ENCODE measurements around the gene LCN6. TPM values are rescaled to one million over a fixed set of nuclear protein-coding genes. Genes with fewer than 3 reads are reported as not detected.
"Not testable (repeated sequence)": the region's sequence is repeated elsewhere in the genome, so short reads cannot be mapped to it uniquely, and the experiment has no call there.

The LCN6 gene
- polyA plus RNA-seq, 3 donors from 2014 or later, result not detected

- not testable (repeated sequence) for H3K27ac Mint-ChIP-seq; H3K27me3 Mint-ChIP-seq (ENCODE audit: low read depth in 3 of 3); H3K36me3 Mint-ChIP-seq; H3K9me3 Mint-ChIP-seq; H3K4me3 Mint-ChIP-seq; DNase-seq; H3K4me1 Mint-ChIP-seq
These were observed 12.7 kb upstream of the LCN6 start for GRCh38 chr9:136760834-136761544.

DNA sequence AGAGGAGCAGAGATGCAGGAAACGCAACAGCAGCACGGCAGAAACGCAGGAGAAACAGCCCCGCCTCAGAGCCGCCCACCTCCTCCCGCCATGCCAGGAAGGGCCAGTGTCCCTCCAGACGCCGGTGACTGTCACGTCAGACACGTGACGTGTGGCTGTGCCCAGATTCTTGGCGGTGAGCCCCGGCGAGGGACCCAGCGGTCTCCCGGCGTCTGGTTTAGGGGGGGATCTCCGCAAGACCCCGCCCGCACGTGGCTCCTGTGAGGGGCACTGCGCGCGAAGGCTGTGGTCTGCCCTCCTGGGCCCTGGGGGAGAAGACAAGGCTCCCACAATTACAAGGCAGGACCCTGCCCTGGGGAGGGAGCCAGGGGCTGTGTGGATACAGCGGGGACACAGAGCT, 12.1 kb upstream of the LCN6 start:
- no peak overlapping the region for H3K27ac Mint-ChIP-seq
- peaks cover 0 to 8% (median 0%) of the 10 kb centered on the region in 6 donors for H3K9me3 Mint-ChIP-seq
- H3K4me3 Mint-ChIP-seq, result no peak overlapping the region
- peaks cover 0 to 5% (median 0%) of the 10 kb centered on the region in 3 donors for H3K27me3 Mint-ChIP-seq (ENCODE audit: low read depth in 3 of 3)
- H3K36me3 Mint-ChIP-seq, result no peaks in the 10 kb centered on the region
- DNase-seq, result no peak
- H3K4me1 Mint-ChIP-seq, result no peaks in the 10 kb centered on the region

- no peaks in the 10 kb centered on the region for H3K36me3 Mint-ChIP-seq
- no peaks in the 10 kb centered on the region for H3K4me1 Mint-ChIP-seq
- peaks cover 0 to 9% (median 0%) of the 10 kb centered on the region in 6 donors for H3K9me3 Mint-ChIP-seq
- no peak for DNase-seq
- H3K27ac Mint-ChIP-seq, result no peak overlapping the region
- no peak overlapping the region for H3K4me3 Mint-ChIP-seq
- H3K27me3 Mint-ChIP-seq (ENCODE audit: low read depth in 3 of 3), result peaks cover 0 to 5% (median 0%) of the 10 kb centered on the region in 3 donors
These were observed 11.4 kb upstream of the LCN6 start for GRCh38 chr9:136759436-136760325.

GRCh38 chr9:136759001-136759400, 10.7 kb upstream of the LCN6 start:
- Mint-ChIP-seq H3K9me3 (peaks cover 0 to 9% (median 0%) of the 10 kb centered on the region in 6 donors), H3K4me1 (no peaks in the 10 kb centered on the region), H3K27me3 (ENCODE audit: low read depth in 3 of 3) (peaks cover 0 to 5% (median 0%) of the 10 kb centered on the region in 3 donors), H3K36me3 (no peaks in the 10 kb centered on the region), H3K27ac (no peak overlapping the region), H3K4me3 (no peak overlapping the region)
- DNase-seq, result no peak

DNA sequence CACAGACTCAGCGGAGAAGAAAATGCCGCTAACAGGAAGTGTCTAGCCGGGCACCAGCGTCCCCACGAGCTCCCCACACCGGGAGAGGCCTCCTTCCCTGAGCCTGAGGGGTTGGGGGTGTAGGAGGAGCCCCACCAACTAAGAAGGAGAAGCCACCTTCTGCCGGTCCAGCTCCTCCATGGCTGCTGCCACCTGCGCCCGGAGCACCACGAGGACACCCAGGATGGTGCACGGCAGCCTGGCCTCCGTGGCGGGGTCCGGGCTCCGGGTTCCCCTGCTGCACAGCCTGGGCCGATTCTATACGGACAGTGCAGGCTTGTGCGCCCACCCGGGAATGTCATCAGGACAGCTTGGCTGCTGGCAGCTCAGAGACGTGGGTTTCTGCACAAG, 9.4 kb upstream of the LCN6 start:
- Mint-ChIP-seq H3K36me3 (peaks cover 0 to 2% (median 0%) of the 10 kb centered on the region in 3 donors), H3K9me3 (peaks cover 0 to 9% (median under 1%) of the 10 kb centered on the region in 6 donors), H3K4me3 (no peak overlapping the region), H3K4me1 (no peaks in the 10 kb centered on the region), H3K27ac (no peak overlapping the region), H3K27me3 (ENCODE audit: low read depth in 3 of 3) (peaks cover 0 to 7% (median 0%) of the 10 kb centered on the region in 3 donors)
- no peak for DNase-seq

- H3K36me3 Mint-ChIP-seq, result peaks cover 0 to 6% (median 0%) of the 10 kb centered on the region in 3 donors
- DNase-seq, result no peak
- H3K27me3 Mint-ChIP-seq (ENCODE audit: low read depth in 3 of 3), result peaks cover 0 to 7% (median 0%) of the 10 kb centered on the region in 3 donors
- no peak overlapping the region for H3K27ac Mint-ChIP-seq
- no peaks in the 10 kb centered on the region for H3K4me1 Mint-ChIP-seq
- no peak overlapping the region for H3K4me3 Mint-ChIP-seq
- H3K9me3 Mint-ChIP-seq, result peaks cover 0 to 10% (median 4%) of the 10 kb centered on the region in 6 donors
These were observed 9.0 kb upstream of the LCN6 start for GRCh38 chr9:136757328-136757727.

DNA sequence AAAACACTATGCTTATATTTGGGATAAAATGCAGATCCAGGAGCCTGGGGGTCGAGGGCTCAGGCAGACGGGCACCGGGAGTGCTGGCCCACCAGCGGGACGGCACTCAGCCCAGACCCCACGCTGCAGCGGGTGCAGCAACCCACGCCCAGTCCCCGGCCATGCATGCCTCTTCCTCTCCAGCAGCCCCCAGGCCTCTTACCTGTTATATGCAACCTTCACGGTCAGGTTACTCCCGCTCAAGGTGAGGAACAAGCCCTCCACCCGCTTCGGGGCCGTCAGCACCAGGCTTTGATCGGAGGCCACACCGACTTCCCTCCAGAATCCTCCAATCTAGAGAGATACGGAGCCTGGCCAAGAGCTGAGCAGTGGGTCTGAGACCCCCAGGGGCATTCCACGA, 8.5 kb upstream of the LCN6 start:
- Mint-ChIP-seq H3K36me3 (peaks cover 0 to 9% (median 0%) of the 10 kb centered on the region in 3 donors), H3K9me3 (peaks cover 0 to 15% (median 6%) of the 10 kb centered on the region in 6 donors), H3K4me3 (no peak overlapping the region), H3K27me3 (ENCODE audit: low read depth in 3 of 3) (peaks cover 0 to 7% (median 2%) of the 10 kb centered on the region in 3 donors), H3K4me1 (no peaks in the 10 kb centered on the region), H3K27ac (no peak overlapping the region)
- no peak for DNase-seq

DNA sequence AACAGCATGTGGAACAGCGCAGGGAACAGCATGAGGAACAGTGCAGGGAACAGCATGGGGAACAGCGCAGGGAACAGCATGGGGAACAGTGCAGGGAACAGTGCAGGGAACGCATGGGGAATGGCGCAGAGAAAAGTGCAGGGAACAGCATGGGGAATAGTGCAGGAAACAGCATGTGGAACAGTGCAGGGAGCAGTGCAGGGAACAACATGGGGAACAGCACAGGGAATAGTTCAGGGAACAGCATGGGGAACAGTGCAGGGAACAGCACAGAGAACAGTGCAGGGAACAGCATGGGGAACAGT, 7.8 kb upstream of the LCN6 start:
- Mint-ChIP-seq H3K4me3 (no peak overlapping the region), H3K27me3 (ENCODE audit: low read depth in 3 of 3) (peaks cover 0 to 7% (median 3%) of the 10 kb centered on the region in 3 donors), H3K4me1 (no peaks in the 10 kb centered on the region), H3K36me3 (peaks cover 0 to 12% (median 0%) of the 10 kb centered on the region in 3 donors), H3K9me3 (peaks cover 0 to 18% (median 10%) of the 10 kb centered on the region in 6 donors), H3K27ac (no peak overlapping the region)
- DNase-seq, result no peak

GRCh38 chr9:136755302-136756133, 7.2 kb upstream of the LCN6 start:
- H3K4me1 Mint-ChIP-seq; DNase-seq; H3K4me3 Mint-ChIP-seq; H3K27me3 Mint-ChIP-seq (ENCODE audit: low read depth in 3 of 3); H3K27ac Mint-ChIP-seq: not testable (repeated sequence)
- Mint-ChIP-seq H3K9me3 (peaks cover 0 to 18% (median 10%) of the 10 kb centered on the region in 6 donors), H3K36me3 (peaks cover 0 to 12% (median 0%) of the 10 kb centered on the region in 3 donors)

DNA sequence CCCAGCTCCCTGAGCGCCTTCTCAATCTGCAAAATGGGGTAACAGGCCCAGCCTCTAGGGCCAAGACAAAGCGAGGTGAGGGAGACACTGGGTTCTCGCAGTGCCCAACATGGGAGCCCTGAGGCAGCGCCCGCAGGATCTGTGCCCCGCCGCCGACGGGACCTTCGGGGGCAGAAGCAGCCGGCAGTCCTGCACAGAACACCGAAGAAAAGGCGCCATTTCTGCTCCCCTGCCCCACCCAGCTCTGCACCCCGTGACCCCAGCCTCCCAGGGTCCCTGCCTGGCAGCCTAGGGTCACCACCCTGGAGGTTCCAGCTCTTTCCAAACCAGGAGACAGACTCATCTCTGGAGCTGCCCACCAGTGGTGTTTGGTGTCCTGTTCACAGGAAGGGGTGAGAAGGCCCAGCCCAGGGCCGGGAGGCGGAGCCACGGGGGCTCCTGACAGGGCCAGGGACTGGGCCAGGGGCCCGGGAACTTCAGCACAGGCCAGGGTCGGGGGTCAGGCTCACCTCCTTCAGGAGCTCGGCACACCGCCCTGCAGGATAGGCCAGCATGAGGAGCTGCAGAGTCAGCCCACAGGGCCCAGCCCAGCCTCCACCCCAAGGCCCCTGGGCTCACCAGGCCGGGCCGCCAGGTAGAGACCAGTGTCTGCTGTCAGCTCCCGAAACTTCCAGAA, 6.4 kb upstream of the LCN6 start:
- H3K4me1 Mint-ChIP-seq, result no peaks in the 10 kb centered on the region
- H3K4me3 Mint-ChIP-seq, result no peak overlapping the region
- H3K36me3 Mint-ChIP-seq, result peaks cover 0 to 12% (median 0%) of the 10 kb centered on the region in 3 donors
- H3K9me3 Mint-ChIP-seq, result peaks cover 0 to 18% (median 10%) of the 10 kb centered on the region in 6 donors
- DNase-seq, result no peak
- peaks cover 1 to 7% (median 3%) of the 10 kb centered on the region in 3 donors for H3K27me3 Mint-ChIP-seq (ENCODE audit: low read depth in 3 of 3)
- no peak overlapping the region for H3K27ac Mint-ChIP-seq

- Mint-ChIP-seq H3K4me1 (no peaks in the 10 kb centered on the region), H3K4me3 (no peak overlapping the region), H3K36me3 (peaks cover 0 to 12% (median 0%) of the 10 kb centered on the region in 3 donors), H3K9me3 (peaks cover 0 to 18% (median 10%) of the 10 kb centered on the region in 6 donors), H3K27ac (no peak overlapping the region), H3K27me3 (ENCODE audit: low read depth in 3 of 3) (peaks cover 1 to 9% (median 9%) of the 10 kb centered on the region in 3 donors)
- peak; percentile 24 to 36 (median 34) for DNase-seq
These were observed 5.8 kb upstream of the LCN6 start for GRCh38 chr9:136754059-136754572.

DNA sequence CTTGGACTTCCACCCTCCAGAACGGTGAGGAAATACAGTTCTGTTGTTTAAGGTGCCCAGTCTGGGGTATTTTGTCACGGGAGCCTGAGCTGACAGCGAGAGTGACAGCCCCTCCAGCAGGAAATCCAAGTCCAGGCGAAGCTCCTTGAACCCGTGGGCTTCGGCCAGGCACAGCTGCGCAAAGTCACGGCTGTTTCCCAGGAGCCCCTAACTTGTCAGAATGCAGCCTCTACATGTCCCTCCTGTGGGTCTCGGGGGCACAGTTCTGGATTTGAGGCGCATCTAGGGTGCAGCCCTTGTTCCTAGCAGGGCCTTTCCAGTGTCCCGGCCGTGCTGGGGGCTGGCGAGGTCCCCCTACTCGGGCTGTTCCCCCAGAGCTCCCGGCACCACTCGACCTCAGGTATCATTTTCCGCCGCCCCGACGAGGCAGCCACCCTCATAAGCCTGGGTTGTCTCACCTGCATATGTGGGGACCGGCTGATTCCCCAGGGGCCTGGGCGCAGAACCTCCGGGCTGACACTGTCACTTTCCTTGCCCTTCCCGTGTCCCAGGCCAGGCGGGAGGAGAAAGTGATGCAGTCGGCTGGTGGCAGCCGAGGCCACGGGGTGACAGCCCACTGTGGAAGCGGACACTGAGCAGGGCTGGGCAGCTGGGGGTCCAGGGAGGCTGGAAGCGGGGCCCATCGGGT, 5.2 kb upstream of the LCN6 start:
- Mint-ChIP-seq H3K9me3 (peaks cover 0 to 18% (median 10%) of the 10 kb centered on the region in 6 donors), H3K4me1 (no peaks in the 10 kb centered on the region), H3K4me3 (no peak overlapping the region), H3K27ac (no peak overlapping the region), H3K27me3 (ENCODE audit: low read depth in 3 of 3) (peaks cover 1 to 10% (median 9%) of the 10 kb centered on the region in 3 donors), H3K36me3 (peaks cover 0 to 12% (median 0%) of the 10 kb centered on the region in 3 donors)
- DNase-seq, result no peak
